Astrocyte of the spinal cord (primary cell): ENCODE results near the gene ACAD8.
A peak's percentile ranks its signal among the peaks of the same experiment; 100 is the strongest.

Experiments used
- DNase-seq: peaks from one replicate; pipeline ENCODE4 v3.0.0; 2011; ENCODE audit warnings: low read depth, low spot score
- H3K4me3 ChIP-seq: 2 replicates; pipeline ENCODE4 v1.5.1; 2011; ENCODE audit warnings: low read depth, mild to moderate bottlenecking, low read length, moderate library complexity
- in situ Hi-C: cut with HindIII; loops from 2 replicates; pipeline ENCODE4 v1.10.0; 2017; ENCODE audit warnings: low sequenced_read_pairs
- TF ChIP-seq, protein P1 (sequence below): IDR thresholded peaks from 2 replicates; pipeline ENCODE4 v1.5.1; 2012; ENCODE audit warnings: low read depth, mild to moderate bottlenecking, low read length, inconsistent platforms

Gene ACAD8

DNA sequence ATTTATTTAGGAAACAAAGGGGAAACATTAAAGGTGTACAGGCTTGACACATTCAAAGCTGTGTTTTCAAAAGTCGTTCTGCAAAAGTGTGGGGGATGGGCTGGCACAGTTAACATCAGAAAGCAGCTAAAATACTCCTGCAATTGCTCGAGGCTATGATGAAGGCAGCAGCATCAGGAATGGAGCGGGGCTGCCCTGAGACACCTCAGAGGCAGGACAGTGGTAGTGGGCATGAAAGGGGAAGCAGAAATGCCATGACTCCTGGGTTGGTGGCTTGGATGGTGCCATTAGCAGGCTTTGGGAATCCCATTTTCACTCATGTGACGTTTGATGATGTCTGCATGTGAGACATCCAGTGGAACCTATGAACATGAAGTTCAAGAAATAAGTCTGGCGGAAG lies 30.2 kb upstream of the ACAD8 start:
- TF ChIP-seq, protein P1, sequence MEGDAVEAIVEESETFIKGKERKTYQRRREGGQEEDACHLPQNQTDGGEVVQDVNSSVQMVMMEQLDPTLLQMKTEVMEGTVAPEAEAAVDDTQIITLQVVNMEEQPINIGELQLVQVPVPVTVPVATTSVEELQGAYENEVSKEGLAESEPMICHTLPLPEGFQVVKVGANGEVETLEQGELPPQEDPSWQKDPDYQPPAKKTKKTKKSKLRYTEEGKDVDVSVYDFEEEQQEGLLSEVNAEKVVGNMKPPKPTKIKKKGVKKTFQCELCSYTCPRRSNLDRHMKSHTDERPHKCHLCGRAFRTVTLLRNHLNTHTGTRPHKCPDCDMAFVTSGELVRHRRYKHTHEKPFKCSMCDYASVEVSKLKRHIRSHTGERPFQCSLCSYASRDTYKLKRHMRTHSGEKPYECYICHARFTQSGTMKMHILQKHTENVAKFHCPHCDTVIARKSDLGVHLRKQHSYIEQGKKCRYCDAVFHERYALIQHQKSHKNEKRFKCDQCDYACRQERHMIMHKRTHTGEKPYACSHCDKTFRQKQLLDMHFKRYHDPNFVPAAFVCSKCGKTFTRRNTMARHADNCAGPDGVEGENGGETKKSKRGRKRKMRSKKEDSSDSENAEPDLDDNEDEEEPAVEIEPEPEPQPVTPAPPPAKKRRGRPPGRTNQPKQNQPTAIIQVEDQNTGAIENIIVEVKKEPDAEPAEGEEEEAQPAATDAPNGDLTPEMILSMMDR, result no peak
- DNase-seq, result no peak
- H3K4me3 ChIP-seq, result peak overlapping the region; percentile 67

DNA sequence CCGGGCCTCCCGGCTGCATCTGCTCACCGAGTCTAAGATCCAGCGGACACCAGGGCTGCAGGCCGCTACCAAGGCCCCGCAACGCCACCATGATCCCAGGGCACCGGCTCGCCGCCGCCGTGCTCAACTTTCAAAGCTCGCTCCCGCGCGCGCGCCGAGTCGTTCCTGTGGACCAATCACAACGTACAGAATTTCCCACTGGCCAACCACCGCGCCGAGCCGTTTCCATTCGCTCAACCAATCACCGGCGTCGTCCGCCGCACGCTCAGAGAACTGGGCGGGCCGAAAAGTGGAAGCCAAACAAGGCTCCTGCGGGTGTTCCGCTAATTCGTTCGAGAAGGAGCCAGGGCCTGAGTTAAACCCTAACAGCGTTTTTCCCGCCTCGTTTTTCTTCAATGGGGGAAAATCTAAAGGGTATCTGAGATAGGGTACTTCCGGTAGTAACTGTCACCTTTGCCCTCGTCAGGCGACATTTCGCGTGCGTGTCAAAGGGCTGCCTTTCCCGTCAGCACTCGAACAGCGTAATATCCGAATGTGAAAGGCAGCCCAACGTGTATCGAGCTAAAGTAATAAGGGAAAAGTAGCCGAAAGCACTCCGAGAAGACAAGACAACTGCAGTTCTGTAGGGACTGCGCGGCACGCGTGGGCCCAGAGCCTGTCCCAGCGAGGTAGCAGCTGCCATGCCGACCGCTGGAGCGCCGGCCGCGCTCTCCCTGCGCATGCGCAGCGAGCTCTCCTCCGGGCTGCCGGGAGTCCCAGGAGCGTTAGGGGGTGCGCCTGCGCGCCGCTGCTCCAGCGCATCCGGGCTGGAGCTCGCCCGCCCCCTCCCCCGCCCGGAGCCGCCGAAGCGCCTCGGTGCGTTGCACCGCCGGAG lies 29.3 kb upstream of the ACAD8 start, which contains the start of the genes NCAPD3 and VPS26B:
NCAPD3 (minus strand) TSS at position 132 of the 874 bp plus-strand sequence; CDS start at position 91, 41 bp downstream.
VPS26B (plus strand) TSS at position 836 of the 874 bp plus-strand sequence. CDS start 452 bp downstream, outside the sequence.
- peak; percentile 97 for DNase-seq
- peak within 1 kb of the TSS; percentile 84 for H3K4me3 ChIP-seq
- TF ChIP-seq, protein P1, result no peak
- in situ Hi-C loops, result no loop called here

More for the DNA sequence above, 30.2 kb upstream of the ACAD8 start:
- in situ Hi-C loops, result no loop called here

DNA sequence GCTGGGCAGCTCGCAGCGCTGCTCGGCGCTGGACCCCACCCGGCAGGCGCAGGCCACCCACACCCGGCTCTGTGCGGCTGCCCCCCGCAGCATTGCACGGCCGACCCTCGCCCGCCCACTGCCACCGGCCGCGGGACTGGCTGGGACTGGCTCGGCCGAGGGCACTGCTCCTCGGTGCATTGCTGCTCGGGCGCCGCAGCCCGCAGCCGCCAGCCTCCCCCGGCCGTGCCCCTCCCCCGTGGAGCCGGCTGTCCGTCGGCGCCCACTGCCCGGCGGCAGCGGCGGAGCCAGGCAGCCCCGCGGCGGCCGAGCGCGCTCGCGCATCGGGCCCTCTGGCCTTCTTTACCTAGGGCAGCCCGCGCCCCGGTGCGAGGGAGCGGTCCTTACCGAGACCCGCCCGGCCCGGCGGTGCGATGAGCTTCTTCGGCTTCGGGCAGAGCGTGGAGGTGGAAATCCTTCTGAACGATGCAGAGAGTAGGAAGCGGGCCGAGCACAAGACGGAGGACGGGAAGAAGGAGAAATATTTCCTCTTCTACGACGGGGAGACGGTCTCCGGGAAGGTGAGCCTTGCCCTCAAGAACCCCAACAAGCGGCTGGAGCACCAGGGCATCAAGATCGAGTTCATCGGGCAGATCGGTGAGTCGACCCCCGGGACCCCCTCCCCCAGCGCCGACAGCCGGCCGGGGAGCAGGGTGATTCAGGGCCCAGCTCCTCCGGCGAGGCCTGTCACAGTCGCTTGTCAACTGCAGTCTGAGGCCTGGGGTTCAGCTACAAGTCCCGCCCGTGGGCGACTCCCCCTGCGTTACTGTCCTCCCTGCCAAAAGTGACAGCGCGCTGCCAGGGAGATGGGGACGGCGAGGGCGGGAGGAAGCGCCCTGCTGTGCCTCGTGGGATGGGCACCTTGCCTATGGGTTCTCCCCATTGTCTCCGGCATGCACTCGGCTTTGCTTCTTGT lies 28.4 kb upstream of the ACAD8 start:
- TF ChIP-seq, protein P1, result no peak
- peak overlapping the region; percentile 84 for H3K4me3 ChIP-seq
- peak; percentile 15 for DNase-seq
- in situ Hi-C loops, result no loop called here

DNA sequence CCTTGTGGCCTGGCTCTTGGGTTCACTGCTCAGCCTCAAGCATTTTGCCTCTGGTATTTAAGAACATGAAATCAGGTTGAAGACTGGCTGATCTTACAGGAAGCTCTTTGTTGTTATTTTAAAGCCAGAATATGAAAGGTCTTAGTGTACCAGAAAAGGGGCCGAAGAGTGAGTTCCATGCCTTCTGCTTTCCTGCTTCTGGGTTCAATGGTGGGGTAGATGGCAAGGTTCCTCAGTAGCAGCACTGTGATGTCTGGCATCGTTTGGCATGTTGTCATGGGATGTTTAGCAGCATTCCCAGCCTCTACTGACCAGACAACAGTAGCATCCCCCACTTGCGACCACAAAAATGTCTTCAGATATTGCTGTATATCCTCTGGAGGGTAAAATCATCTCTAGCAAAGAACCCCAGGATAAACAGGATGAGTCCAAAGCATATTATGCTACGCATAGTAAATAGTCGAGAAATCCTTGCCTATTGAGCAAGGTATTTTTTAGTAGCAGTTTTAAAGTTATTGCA lies 26.5 kb upstream of the ACAD8 start:
- DNase-seq, result no peak
- TF ChIP-seq, protein P1, result no peak
- in situ Hi-C loops, result no loop called here
- H3K4me3 ChIP-seq, result no peak overlapping the region

DNA sequence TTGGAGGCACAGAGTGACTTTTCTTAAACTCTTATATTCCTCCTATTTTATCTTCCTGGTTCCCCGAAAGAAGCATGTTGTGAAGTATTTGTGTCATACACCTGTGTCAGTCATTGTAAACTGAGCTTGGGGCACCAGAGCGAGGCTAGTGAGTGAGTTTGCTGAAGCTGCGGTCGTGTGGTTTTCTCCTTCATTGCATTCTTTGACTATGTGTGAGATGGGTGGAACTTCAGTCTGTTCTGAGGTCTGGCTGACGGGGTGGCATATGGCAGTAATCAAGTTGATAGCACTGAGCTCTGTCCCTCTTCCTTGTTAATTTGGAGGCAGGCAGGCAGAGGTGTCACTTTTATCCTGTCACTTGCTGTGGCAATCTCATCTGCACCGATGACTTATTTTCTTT lies 24.7 kb upstream of the ACAD8 start:
- peak; percentile 16 for DNase-seq
- in situ Hi-C loops, result no loop called here
- no peak overlapping the region for H3K4me3 ChIP-seq
- TF ChIP-seq, protein P1, result no peak

DNA sequence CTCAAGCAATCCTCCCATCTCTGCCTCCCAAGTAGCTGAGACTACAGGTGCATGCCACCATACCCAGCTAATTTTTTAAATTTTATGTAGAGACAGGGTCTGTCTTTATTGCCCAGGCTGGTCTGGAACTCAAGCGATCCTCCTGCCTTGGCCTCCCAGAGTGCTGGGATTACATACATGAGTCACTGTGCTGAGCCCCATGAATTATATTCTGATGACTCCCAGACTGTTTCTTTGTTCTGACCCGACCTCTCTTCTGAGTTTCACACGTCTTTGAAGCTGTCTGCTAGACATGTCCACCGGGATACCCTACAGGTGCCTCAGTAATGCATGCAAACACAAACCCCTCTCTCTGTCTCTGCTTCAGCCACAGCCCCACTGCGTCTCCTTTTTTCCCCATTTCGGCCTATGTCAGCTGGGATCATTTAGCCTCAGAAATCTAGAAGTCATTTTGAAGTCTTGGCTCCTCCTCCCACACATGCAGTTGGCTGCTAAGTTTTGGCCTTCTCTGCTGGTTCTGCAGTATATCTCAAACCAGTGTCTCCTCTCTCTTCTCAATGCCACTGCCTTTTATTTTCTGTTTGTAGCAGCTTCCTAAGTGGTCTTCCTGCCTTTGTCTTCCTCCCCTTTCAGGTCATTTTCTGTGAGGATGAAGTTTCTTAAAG lies 24.1 kb upstream of the ACAD8 start:
- TF ChIP-seq, protein P1, result no peak
- H3K4me3 ChIP-seq, result no peak overlapping the region
- in situ Hi-C loops, result no loop called here
- DNase-seq, result peak; percentile 16
